Stimulated activated CD4-positive, alpha-beta T cell treated with anti-CD3 and anti-CD28 coated beads, TNF-alpha, amount 100 ng/mL, for 1 hour (primary cell): ENCODE results near the gene SAPCD1.

Experiments used
- DNase-seq, 3 donors: peaks; one replicate each; pipeline ENCODE4 v3.0.0-alpha.2; 2020; ENCODE audit warnings: low read depth in 3 of 3, low spot score in 1 of 3

Gene SAPCD1

DNA sequence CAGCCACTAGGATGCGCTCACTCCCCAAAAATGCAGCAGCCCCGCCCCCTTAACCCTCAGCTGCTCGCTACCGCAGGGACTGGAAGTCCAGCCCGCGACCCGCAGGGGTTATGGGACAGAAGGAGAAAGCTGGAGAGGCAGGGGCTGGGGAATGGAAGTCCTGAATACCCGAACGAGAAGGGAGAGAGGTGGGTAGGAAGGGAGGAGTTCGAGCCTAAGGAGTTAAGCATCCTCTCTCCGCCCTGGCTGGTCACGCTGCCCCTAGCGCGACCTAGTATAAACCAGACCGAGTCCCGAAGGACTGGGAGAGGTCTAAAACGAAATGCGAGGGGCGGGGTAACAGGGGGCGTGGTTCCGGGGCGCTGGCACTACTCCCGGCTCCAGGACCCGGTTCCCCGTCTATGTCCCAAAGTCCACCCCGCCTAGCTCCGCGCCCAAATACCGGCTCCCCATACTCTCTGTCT is 32.9 kb upstream of the SAPCD1 start:
- peak in 2 of 3 donors; percentile 64 to 73 for DNase-seq

DNA sequence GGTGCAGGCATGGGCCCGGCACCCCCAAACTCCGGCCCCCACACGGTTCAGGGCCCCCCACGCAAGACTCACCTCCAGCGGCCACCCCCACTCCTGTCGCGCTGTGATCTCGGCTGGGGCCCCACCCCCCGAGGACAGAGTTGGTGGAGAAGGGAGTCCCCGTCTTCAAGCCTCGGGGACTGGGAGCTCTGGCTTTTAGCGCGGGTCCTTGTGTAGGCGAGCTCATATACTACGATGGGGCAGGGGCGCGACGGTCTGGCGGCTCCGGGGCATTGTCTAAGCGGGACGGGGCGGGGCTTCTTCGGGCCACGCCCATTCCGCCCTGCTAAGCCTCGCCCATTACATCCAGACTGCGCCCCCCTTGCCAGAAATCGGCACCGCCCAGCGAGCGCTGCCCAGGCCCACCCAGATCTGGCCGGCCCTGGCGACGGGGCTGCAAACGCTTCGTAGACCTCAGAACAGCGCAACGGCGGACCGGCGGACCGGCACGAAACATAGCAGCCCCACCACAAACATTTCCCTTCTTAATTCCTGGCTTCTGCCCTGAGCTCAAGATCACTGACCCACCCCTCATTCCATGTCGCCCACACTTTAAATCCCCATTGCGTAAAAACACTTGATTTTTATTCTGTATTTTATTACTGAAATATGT is 32.4 kb upstream of the SAPCD1 start:
- DNase-seq, result peak in 1 of 3 donors; percentile 56

DNA sequence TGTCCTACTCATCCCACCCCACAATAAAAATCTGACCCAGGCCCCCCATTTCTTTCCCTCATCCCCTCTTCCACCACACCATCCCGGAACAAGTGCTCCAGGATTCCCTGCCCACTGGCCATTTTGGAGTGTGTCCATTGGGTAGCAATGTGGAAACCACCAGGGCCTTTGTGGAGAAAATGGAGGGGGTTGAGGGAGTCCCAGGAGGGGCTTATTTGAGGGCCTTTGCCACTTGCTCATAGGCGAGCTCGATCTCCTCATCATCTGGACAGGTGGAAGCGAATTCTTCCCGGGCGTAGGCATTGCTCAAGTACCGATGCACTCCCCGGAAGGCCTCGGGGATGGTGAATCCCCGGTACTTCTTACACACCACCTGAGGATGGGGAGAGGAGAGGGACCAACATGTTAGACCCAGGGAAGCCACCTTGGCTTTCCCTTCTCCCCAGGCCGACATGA is 31.8 kb upstream of the SAPCD1 start:
- DNase-seq, result no peak

GRCh38 chr6:31732029-31732428 is 30.4 kb upstream of the SAPCD1 start:
- no peak for DNase-seq

- DNase-seq, result no peak
Observed at GRCh38 chr6:31733734-31734133, 28.7 kb upstream of the SAPCD1 start.

DNA sequence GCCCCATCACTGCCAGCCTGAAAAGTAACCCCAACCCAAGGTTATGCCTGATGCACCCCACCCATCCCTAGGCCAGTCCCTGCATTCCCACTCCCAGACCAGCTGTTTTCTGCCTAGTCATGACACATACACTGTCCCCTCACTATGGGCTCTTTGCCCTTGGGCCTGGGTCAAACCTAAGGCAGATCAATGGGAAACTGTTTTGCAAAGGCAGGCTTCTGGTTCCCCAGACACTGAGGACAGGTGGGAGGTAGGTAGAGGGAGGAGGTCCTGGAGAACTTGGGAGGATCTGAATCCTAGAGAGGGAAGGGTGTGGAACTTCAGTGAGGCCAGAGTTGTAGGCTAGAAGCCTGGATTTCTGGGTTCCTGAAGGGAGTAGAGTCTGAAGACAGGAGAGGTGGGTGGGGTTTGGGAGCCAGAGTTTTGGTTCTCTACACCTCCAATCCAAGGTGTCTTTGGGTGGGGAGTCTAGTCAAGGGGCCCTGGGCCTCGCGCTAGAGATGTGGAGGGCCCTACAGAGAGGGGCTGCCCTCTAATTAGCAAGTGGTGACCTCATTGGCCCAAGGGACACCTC is 28.1 kb upstream of the SAPCD1 start:
- no peak for DNase-seq

DNA sequence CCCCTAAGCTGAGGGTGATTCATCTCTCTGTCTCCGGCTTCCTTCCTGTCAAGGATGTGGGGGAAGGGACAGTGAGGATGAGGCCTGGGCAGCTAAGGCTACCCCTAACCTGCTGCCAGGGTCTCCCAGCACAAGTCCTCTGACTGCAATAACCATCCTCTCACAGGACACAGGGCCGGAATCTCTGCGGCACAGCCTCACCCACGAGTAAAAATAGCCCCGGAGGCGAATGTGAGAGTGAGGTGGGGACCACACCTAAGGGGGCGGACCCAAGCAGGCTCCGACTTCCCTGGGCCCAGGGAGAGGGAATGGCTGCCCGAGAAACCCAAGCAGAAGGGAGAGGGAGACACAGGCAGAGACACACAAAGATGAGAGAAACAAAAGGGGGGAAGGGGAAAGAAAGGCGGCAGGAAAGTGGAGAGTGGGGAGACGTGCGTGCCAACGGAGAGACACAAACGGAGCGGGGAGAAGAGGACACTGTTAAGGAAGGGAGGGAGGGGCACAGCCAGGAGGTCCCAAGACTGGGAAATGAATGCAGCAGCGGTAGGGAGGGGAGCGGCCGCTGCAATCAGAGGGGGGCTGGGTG is 27.5 kb upstream of the SAPCD1 start:
- peak in 1 of 3 donors; percentile 26 for DNase-seq

- peak in 2 of 3 donors; percentile 54 to 64 for DNase-seq
Observed at GRCh38 chr6:31736021-31736767, 26.3 kb upstream of the SAPCD1 start, which contains the start of gene CLIC1. Gene CLIC1, minus strand, starts transcription at chr6:31736530. Its CDS starts 230 bp downstream, at chr6:31736300.

DNA sequence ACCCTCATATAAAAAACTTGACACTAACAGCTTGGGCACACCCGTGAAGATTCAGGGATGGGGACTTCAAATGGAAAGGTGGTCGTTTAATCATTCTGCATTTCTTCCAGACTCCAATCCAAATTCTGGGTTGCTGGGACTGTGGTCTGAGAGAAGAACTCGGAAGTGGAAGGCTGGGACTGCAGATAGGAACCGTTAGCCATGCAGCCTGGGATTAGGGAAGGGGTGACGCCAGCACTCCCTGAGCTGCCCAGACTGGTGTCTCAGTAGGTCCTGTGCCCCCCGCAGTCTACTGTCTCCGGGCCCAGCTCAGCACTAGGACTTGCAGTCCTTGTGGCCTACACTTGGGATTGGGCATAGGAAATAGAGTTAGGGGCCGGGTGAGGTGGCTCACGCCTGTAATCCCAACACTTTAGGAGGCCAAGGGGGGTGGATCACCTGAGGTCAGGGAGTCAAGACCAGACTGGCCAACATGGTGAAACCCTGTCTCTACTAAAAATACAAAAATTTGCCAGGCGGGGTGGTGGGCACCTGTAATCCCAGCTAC is 25.6 kb upstream of the SAPCD1 start:
- no peak for DNase-seq

DNA sequence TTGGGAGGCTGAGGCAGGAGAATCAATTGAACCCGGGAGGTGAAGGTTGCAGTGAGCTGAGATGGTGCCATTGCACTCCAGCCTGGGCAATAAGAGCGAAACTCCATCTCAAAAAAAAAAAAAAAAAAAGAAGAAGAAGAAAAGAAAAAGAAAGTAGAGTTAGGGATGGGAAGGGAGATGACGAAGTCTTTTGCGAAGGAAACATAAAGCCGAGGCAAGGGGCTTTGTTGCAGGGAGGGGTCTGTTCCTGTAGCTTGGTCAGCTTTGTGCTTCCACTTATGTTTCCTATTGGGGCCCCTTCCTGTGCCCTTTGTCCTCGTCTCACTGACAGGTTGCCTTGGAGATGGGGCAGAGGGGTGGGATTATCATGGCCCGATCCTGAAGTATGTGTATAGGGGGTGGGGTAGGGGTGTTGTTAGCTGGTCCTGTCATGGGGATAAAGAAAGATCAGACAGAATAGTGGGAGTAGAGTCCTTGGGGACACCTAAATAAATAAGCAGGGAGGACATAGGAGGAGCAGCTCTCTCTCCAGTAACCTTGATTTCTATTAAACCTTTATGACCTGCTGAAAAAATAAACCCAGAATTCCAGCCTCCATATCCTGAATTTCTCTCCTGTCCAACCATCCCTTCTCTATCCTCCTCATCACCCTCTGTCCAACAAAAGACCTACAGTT is 25.0 kb upstream of the SAPCD1 start:
- no peak for DNase-seq

DNA sequence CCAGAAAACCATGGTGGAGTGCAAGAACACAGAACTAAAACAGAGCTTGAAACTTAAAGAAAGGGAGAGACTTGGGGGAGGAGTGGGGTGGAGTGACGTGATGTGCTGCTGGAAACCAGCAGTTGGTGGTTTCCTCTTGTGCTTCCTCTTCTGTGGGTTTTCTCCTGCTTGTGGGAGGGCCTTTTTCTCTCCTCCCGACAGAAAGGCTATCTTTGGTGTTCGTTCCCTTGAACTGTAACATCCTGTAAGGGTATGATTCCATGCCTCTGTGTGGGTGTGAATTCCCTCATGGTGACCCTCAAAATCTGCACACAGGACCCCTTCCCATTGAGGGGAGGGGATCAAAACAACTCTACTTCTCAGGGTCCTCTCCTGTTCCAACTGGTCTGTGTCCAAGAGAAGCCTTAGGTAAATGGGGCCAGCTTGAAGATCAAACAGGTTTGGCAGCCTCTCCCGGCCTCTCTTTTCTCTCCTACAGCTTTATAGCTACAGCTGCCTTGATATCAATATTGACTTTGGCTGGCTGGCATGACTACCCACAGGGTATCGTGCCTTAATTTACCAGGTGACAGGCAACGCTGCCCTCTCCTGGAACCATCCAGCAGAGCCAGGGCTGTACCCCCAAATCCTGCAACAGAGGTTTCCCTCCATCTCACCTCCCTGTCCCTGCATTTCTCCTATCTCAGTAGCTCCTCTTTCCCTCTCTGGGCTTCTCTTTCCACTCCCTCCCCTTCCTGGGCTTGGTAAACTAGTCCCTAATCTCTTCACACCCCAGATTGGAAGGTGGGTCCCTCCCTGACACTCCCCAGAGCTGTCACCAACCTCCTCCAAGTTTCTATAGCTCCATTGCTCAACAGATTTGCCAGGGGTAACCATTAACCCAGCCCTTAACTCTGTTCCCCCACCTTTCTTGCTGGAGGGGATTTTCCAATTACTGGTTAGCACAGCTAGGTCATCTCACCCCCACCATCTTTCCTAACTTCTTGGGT is 24.2 kb upstream of the SAPCD1 start:
- peak in 1 of 3 donors; percentile 29 for DNase-seq

DNA sequence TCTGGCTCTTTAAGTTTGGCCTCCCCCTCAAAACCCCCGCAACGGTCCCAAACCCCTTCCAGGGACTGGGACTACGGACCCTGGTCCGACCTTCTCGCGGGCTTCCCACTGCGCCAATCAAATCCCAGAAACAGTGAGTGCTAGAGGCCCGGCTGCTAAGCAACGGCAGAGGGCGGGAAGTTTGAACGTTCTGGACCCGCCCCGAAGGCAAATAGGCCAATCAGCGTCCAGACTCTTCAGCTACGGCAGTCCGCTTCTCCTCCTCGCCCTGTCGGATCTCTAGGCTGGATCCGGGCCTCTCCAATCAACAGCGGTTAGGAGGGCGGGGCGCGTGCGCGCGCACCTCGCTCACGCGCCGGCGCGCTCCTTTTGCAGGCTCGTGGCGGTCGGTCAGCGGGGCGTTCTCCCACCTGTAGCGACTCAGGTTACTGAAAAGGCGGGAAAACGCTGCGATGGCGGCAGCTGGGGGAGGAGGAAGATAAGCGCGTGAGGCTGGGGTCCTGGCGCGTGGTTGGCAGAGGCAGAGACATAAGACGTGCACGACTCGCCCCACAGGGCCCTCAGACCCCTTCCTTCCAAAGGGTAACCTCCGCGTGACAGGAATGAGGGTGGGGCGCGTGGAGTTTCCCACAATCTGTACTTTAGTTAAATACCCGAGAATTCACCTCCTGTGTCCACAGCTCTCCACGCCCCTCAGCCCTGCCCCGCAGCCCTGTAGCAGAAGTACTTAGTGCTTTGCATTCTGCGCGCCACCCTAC is 22.6 kb upstream of the SAPCD1 start, which contains the start of gene MSH5:
TSS of gene MSH5 (plus strand) at position 367 of the 758 bp plus-strand sequence. CDS start 462 bp downstream, outside the sequence.
- peak; percentile 83 to 89 (median 87) for DNase-seq

- no peak for DNase-seq
Observed at GRCh38 chr6:31740397-31741223, 21.8 kb upstream of the SAPCD1 start.

- no peak for DNase-seq
Observed at GRCh38 chr6:31741815-31742214, 20.6 kb upstream of the SAPCD1 start.

DNA sequence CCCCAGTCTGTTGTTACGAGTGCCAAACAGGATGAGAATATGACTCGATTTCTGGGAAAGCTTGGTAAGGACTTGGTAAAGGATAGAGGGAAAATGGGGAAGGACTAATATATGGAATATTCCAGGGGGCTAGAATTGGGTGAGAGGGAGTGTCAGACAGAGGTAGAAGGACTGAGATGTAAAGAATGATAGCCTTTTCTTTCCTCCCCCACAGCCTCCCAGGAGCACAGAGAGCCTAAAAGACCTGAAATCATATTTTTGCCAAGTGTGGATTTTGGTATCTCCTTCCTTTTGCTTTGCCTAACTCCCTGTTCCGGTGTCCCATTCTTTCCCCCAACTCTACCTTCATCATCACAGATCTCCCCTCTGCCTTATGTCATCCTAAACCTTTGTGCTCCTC is 19.6 kb upstream of the SAPCD1 start:
- DNase-seq, result no peak

- no peak for DNase-seq
Observed at GRCh38 chr6:31744422-31744821, 18.0 kb upstream of the SAPCD1 start.

DNA sequence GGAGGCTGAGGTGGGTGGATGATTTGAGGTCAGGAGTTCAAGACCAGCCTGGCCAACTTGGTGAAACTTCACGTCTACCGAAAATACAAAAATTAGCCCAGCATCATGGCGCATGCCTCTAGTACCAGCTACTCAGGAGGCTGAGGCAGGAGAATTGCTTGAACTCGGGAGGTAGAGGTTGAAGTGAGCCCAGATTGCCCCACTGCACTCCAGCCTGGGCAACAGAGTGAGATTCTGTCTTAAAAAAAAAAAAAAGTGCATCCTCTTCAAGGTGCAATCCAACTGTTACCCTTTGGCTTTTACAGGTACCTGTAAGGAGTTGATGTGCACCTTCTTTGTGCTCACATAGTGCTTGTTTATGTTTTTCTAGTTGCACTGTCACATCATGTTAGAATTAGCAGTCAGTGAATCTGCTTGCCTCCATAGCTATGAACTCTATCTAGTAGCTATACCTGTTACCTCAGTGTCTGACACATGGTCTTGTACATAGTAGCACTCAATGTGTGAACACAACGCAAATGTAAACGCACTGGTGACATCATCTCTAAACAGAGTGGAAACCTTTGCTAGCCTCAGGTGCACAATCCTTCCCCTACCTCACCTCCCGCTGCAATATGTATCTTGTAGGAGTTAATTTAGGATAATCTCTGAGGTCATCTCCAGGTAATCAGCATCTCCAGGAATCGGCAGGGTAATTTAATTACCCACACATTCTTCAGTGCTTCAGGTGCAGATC is 13.0 kb upstream of the SAPCD1 start:
- DNase-seq, result no peak
